GM20431 (cell line): ENCODE data around the gene SNTN.
"Not testable (repeated sequence)": the region's sequence is repeated elsewhere in the genome, so short reads cannot be mapped to it uniquely, and the experiment has no call there.

Experiments
- in situ Hi-C: fragments of 300-500 bp; cut with MseI, MboI; formaldehyde crosslinking; loops from one replicate; pipeline ENCODE4 v1.15.0; 2020; ENCODE audit warnings: low sequenced_read_pairs; ENCODE audit not compliant: unreplicated experiment

Gene SNTN

DNA sequence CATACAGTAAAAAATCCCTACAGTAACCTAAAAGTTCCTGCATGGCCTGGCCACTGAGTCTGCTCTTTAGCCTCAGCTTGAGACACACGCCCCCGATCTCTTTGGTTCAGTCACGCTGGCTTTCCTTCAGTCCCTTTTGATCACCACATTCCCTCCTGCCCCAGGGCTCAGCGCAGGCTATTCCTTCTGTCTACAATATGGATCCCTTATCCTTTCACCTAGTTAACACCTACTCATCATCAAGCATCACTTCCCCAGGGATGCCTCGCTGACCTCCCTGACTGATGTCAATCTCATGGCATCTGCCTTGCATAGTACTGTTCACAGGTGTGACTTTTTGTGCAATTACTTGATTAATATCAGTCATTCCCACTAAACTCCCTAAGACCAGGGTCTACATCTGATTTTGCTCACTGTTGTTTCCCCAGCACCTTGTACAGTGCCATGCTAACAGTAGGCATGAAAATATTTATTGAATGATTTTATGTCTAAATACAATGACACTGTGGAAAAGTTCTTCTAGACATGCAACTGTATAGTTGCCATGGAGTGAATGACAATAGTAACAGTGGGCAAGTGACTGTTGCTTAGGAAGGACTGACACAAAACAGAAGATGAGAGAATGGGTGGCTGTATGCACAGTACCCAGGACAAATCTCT, at the start of gene SNTN:
TSS of gene SNTN (plus strand) at position 610 of the 660 bp plus-strand sequence. CDS start at position 623, 13 bp downstream.
- in situ Hi-C loops = no loop called here

DNA sequence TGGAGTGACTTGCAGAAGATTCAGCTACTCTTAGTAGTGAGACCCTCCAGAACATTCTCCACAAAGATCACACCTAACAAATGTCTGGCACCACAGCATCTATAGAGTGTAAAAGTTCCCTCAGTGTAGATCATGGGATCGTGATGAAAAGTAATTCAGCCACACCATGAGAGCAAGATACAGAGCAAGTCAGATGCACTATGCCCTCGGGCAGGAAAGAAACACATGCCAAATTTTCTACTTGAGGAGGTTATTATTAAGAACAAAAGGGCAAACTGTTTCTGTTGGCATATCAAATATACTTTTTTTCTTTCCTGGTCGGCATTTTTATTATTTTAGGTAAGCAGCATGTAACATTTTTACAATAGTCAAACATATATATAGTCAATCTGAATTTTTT, 44.8 kb upstream of the SNTN start:
- in situ Hi-C loops = no loop called here

DNA sequence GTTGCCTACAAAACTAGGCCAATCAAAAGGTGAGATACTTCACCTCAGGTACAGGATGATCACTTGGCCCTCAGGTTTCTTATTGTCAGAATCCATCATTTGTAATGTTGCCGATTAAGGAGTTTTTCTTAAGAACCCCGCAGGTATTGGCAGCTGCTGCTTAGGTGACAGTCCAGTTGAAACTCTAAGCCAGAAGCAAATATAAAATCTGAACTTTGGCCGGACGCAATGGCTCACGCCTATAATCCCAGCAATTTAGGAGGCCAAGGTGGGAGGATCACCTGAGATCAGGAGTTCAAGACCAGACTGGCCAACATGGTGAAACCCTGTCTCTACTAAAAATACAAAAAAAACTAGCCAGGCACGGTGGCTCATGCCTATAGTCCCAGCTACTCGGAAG, 43.1 kb upstream of the SNTN start:
- in situ Hi-C loops = no loop called here

- in situ Hi-C loops = no loop called here
Measured at GRCh38 chr3:63609834-63610233, 42.6 kb upstream of the SNTN start.

- in situ Hi-C loops = no loop called here
Measured at GRCh38 chr3:63611382-63611781, 41.1 kb upstream of the SNTN start.

GRCh38 chr3:63613561-63613960, 38.9 kb upstream of the SNTN start:
- in situ Hi-C loops = no loop called here

DNA sequence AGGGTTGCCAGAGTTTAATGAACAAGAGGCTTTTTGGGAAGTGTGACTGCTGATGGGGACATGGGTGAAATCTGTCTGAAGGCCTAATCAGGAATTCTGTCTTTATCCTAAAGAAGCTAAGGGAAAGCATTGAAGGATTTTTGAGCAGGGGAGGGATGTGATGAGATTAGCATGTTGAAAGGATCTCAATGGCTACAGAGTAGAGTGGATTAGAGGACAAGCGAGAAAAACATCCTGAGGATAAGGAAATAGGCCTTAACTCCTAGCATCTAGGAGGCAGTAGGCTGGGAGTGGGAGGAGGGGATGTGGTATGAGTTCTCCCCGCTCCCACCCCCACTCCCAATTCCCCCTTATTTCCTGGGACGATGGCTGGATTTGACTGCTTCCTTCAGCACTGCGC, 35.1 kb upstream of the SNTN start:
- in situ Hi-C loops = no loop called here

GRCh38 chr3:63624941-63625560, 27.4 kb upstream of the SNTN start:
- in situ Hi-C loops = no loop called here

GRCh38 chr3:63631670-63632069, 20.8 kb upstream of the SNTN start:
- in situ Hi-C loops = no loop called here

GRCh38 chr3:63635186-63635585, 17.3 kb upstream of the SNTN start:
- in situ Hi-C loops = no loop called here

- in situ Hi-C loops = no loop called here
Measured at GRCh38 chr3:63639806-63640205, 12.7 kb upstream of the SNTN start.

- in situ Hi-C loops = no loop called here
Measured at GRCh38 chr3:63642488-63642887, 10.0 kb upstream of the SNTN start.

DNA sequence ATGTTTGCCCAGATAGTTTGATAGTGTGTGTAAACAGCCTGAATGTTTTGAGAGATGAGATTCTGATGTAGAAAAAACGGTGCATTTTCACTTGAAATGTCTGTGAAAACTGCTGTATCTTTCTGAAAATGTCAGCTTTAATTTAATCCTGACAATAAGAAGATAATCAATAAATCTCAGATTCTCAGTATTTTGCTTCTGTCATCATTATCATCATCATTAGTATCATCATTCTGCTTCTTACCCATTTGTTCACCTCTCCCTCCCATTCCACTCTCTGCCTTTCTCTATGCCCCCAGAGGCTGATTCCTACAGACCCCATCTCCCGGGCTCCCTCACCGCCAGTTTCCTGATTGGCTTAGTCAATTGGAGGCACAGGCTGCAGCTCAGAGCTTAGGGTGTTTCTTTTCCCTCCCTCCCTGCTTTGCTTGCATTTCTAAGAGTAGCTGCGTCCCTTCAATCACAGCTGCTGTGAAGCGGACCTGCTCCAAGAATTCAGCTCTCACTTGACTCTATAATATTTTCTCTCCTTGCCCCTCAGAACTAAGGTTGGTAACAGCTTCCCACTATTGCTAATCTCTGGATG, 8.2 kb upstream of the SNTN start:
- in situ Hi-C loops = no loop called here

DNA sequence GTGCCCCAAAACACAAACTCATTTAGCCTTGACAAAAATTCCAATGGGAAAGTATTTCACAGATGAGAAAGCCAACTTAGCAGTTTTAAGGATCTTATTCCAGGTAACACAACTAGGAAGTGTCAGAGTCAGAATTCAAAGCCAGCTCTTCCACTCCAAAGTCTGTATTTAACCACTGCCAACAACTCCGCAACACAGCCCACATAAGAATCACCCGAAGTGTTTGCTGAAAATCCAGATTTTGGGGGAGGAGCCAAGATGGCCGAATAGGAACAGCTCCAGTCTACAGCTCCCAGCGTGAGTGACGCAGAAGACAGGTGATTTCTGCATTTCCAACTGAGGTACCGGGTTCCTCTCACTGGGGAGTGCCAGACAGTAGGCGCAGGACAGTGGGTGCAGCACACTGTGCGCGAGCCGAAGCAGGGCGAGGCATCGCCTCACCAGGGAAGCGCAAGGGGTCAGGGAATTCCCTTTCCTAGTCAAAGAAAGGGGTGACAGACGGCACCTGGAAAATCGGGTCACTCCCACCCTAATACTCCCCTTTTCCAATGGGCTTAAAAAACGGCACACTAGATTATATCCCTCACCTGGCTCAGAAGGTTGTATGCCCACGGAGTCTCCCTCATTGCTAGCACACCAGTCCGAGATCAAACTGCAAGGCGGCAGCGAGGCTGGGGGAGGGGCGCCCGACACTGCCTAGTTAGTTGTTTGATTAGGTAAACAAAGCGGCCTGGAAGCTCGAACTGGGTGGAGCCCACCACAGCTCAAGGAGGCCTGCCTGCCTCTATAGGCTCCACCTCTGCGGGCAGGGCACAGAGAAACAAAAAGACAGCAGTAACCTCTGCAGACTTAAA, 7.3 kb upstream of the SNTN start:
- in situ Hi-C loops = not testable (repeated sequence)

GRCh38 chr3:63654211-63654610, 1.7 kb downstream of the SNTN start:
- in situ Hi-C loops = no loop called here

GRCh38 chr3:63654931-63655330, 2.5 kb downstream of the SNTN start:
- in situ Hi-C loops = no loop called here

DNA sequence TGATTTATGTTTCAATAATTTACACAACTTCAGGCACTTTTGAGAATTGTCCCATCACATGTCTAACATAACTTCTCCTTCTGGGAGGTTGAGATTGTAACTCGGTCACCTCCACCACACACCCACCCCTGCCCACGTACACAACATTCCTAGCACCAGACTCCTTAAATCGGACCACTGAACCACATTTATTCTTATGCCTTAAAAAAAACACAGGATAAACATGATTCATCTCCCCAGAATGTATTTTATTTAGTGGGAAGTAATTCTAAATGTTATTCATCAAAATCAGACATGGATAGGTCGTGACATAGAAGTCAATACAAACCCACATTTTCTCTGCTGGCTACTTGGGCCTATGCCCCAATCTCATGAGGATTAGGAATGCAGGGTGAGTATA, 3.0 kb downstream of the SNTN start:
- in situ Hi-C loops = no loop called here

DNA sequence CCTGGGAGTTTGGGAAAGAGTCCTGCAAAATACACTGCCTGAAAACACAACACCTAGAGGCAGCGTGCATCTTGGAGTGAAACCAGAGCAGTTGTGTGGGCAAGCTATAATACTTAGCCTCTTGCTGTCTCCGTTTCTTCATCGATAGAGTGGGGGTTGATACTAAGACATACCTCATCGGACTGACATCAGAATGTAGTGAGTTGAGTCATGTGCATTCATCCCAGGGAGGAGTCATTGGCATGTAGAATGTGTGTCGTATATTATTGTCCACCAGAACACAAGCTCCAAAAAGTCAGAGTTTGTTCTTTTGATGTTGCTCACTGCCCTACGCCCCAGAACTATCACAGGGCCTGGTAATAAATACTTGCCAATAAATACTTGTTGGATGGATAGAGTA, 4.3 kb downstream of the SNTN start:
- in situ Hi-C loops = no loop called here

DNA sequence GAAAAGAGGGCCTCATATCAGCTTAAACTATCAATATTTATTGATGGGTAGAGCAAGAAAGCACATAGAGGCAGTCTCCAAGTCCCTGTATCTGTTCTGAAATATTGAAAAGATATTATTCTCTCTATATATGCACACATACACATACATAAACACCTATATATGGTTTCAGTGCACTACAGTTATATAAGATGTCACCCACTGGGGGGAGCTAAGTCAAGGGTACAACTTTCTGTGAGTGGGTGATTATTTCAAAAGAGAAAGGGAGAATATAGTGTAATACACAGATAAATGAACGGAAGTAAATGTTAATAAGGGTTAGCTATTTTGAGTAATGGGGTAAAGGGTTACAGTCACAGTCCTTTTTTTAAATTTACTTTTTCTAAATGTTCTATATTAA, 8.8 kb downstream of the SNTN start:
- in situ Hi-C loops = no loop called here

GRCh38 chr3:63662011-63662410, 9.5 kb downstream of the SNTN start:
- in situ Hi-C loops = no loop called here

- in situ Hi-C loops = no loop called here
Measured at GRCh38 chr3:63662500-63662899, 10.0 kb downstream of the SNTN start.
